ENCODE measurements around the gene TESPA1.

GRCh38 chr12:54956322-54956721 lies 28.2 kb downstream of the TESPA1 start:
- no peak for TF ChIP-seq CTCF (optimal IDR thresholded peaks at IDR 0.05 in 1 of 3, IDR thresholded peaks at IDR 0.05 in 1 of 3, conservative IDR thresholded peaks at IDR 0.05 in 1 of 3; ENCODE audit: extremely low read depth in 1 of 3, insufficient read depth in 2 of 3, low read length in 3 of 3)
- TF ChIP-seq EZH2 (IDR thresholded peaks at IDR 0.05; ENCODE audit: low read length) = no peak

Data from keratinocyte (primary cell).